NCI-H345 (cell line): Measurements from ENCODE around the gene DAP3.
"Not testable (repeated sequence)": the region's sequence is repeated elsewhere in the genome, so short reads cannot be mapped to it uniquely, and the experiment has no call there.

Source experiments
- DNase-seq: peaks from one replicate; lab custom pipeline; 2025; lab: John Stamatoyannopoulos, UW

Gene DAP3

DNA sequence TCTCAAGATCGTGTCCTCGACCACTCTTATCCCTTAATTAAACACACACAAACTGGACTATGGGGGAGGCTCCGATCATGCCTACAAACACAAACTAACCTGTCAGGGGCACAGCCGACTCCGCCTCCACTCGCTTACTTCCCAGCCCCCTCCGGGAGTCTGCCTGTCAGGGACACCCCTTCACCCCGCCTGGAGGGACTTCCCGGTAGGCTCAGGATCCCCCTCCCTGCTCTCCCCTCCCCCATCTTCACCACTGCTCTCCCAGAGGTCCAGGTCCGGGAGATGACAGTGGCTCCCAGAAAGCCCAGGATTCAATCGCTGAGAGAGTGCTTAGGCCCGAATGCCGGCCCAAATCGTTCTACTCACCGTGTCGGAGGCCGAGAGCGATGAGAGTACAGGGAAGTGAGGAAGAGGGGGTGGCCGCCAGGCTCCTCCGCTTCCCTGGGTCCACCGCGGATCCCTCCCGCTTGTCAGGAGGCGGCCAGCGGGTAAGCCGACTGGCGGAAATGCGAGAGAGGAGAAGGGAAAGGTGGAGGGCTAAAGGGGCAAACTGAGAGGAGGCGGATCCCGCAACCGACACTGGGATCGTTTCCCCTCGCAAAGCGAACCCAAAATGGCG is 1.1 kb upstream of the DAP3 start:
- not testable (repeated sequence) for DNase-seq

DNA sequence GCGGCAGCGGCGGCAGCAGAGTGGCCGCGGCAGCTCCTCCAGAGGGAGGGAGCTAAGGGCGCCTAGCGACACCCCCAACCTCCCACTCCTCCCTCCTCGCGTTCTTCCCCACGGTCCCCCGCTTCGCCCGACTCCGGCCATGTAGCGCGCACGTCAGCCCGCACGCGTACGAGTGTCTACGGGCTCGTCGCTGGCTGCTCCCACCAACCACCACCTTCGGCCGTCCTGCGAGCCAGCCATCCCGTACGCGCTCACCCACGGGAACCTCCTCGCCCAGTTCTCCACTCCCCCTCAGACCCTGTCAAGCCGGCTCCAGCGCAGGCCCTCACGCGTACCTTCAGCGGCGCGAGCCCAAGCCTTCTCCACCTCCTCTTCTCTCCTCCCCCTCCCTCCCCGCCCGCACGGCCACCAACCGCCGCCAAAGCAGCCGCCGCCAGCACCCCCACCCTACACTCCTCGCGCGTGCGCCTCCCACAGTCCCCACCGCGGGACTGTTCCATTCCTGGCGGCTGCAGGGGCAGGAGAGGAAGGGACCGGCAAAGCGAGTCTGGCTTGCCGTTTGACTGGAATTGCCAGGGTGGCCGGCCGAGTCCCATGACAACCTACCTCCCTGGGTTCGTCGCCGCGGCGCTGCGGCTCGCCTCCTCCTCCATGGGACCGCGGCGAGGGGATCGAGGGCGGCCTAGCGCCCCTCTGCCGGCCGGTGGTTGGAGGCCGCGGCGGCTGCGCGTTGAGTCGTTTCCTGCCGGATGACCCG is 389 bp upstream of the DAP3 start, which contains the start of gene YY1AP1:
Gene YY1AP1, minus strand, starts transcription at position 451 of the 757 bp plus-strand sequence. CDS start 8,338 bp downstream, outside the sequence.
- DNase-seq = peak; percentile 97

DNA sequence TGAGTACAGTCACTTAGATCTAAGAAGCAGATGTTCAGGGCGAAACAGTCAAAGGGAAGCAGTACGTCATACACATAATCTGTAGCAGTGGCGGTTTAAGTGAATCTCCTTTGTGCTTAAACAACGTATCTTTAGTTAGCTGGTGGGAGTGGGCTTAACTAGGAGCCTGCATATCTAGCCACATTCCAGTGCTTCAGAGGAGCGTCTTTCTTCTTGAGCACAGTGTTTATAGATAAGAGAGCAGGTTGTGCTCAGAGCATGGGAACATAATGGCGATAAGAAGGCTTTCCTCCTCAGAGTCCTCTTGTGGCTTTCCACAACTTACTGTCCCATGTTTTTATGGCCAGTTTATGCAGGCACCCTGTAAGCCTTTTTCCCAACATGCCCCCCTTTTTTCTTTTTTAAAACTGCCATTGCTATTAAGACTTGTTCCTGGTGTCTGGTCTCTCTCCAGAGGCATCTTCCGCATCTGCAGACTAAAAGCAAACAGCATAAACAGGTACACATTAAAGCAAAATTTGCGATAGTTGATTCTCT is 3.2 kb downstream of the DAP3 start:
- DNase-seq = no peak

DNA sequence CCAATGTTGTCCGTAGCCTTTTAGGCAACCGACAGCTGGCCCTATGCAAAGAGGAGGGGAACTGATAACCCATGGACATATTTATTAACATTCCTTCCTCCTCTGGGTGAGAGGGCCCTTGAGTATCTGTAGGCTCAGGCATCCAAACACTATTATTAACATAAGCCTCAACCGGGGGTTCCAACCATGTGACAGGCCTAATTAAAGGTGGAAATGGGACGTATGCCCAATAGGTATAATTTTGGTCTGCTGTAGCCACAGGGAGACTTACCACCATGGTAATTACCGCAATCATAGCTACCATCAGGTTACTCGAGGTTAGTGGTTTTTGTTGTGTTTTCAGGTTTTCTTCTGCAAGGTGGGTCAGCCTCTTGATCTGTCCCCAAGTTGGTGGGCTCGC is 5.3 kb downstream of the DAP3 start:
- DNase-seq = no peak

DNA sequence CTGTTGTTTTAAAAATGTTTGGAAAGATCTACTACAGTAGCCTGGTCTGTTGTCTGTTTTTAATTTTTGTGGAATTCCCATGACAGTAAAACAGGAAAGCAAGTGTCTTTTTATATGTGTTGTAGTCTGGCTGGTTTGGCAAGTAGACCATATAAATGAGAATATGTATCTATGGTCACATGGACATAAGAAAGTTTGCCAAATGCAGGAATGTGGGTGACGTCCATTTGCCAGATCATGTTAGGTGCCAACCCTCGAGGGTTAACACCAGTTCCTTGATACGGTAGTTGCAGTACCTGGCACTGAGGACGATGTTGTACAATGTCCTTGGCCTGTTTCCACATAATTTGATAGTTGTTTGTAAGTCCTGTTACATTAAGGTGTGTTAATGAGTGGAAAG is 6.2 kb downstream of the DAP3 start:
- no peak for DNase-seq

GRCh38 chr1:155695608-155696007 is 6.7 kb downstream of the DAP3 start:
- DNase-seq = no peak

DNA sequence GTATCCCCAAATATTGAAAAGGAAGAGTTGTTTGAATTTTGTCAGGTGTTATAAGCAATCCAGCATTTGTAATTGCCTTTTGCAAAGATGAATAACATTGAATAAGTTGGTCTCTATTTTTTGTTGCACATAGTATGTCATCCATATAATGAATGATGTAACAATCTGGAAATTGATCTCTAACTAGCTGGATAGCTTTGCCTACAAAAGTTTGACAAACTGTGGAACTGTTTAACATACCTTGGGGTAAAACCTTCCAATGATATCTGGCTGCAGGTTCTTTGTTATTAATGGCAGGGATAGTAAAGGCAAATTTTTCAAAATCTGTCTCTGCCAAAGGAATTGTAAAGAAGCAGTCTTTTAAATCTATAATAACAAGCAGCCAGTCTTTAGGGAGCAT is 7.6 kb downstream of the DAP3 start:
- DNase-seq = no peak

GRCh38 chr1:155697046-155697445 is 8.2 kb downstream of the DAP3 start:
- no peak for DNase-seq

GRCh38 chr1:155697616-155698015 is 8.7 kb downstream of the DAP3 start:
- DNase-seq = not testable (repeated sequence)

GRCh38 chr1:155698382-155699038 is 9.6 kb downstream of the DAP3 start:
- DNase-seq = no peak

GRCh38 chr1:155699062-155699461 is 10.2 kb downstream of the DAP3 start:
- DNase-seq = not testable (repeated sequence)

GRCh38 chr1:155701675-155702074 is 12.8 kb downstream of the DAP3 start:
- not testable (repeated sequence) for DNase-seq

DNA sequence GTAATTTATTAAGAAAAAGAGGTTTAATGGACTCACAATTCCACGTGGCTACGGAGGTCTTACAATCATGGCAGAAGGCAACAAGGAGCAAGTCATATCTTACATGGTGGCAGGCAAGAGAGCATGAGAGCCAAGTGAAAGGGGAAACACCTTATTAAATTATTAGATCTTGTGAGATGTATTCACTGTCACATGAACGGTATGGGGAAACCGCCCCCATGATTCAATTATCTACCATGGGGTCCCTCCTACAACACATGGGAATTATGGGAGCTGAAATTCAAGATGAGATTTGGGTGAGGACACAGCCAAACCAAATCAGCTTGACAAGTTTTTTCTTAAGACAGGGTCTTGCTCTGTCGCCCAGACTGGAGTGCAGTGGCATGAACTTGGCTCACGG is 14.3 kb downstream of the DAP3 start:
- DNase-seq = no peak

DNA sequence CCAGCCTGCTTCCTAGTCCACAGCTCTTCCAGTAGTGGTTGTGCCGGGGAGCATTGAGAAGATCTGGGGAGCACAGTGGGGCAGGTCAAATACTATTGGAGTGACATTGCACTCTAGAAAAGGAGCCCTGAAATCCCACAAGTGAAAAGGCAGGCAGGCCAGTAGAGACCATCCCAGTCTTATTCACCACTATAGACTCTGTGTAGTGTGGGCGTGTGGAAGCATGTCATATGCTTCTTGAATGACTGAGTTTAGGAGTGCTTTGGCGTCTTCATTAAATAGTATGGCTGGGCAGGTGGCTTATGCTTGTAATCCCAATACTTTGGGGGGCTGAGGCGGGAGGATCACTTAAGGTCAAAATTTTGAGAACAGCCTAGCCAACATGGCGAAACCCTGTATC is 15.5 kb downstream of the DAP3 start:
- not testable (repeated sequence) for DNase-seq

GRCh38 chr1:155706139-155706538 is 17.2 kb downstream of the DAP3 start:
- no peak for DNase-seq

DNA sequence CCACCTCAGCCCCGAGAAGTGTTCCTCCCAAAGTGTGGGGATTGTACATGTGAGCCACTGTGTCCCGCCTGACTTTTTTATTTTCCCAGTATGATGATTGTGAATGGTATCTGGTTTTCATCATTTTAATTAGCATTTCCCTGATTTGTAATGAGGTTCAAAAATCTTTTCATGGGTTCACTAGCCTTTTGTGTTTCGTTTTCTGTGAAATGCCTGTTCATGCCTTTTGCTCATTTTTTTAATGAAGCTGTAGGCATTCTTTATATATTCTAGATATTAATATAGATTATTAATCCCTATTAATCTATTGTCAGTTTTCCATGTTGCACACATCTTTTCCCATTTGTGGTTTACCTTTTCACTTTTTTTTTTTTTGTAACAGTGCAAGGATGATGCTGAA is 20.5 kb downstream of the DAP3 start:
- DNase-seq = no peak

- not testable (repeated sequence) for DNase-seq
These were observed 22.6 kb downstream of the DAP3 start for GRCh38 chr1:155711457-155711856.

GRCh38 chr1:155712636-155713035 is 23.7 kb downstream of the DAP3 start:
- not testable (repeated sequence) for DNase-seq

- no peak for DNase-seq
These were observed 24.2 kb downstream of the DAP3 start for GRCh38 chr1:155713075-155713474.

DNA sequence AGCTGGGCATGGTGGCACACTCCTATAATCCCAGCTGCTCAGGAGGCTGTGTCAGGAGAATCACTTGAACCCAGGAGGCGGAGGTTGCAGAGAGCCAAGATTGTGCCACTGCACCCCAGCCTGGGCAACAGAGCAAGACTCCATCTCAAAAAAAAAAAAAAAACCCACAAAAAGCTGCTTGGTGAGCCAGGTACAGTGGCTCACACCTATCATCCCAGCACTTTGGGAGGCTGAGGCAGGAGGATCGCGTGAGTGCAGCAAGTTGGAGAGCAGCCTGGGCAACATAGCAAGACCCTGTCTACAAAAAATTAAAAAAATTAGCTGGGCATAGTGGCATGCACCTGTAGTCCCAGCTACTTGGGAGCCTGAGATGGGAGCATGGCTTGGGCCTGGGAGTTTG is 26.2 kb downstream of the DAP3 start:
- DNase-seq = not testable (repeated sequence)

- no peak for DNase-seq
These were observed 26.9 kb downstream of the DAP3 start for GRCh38 chr1:155715777-155716176.

- DNase-seq = no peak
These were observed 28.1 kb downstream of the DAP3 start for GRCh38 chr1:155717041-155717440.
